GM18498 (cell line): ENCODE measurements around the gene RASL11B.
A peak's percentile ranks its signal among the peaks of the same experiment; 100 is the strongest.

Experiments used
- ATAC-seq: cut with Tn5 transposase; IDR thresholded peaks from one replicate; pipeline ENCODE4 v1.9.1; 2021; ENCODE audit warnings: mild to moderate bottlenecking, moderate library complexity; ENCODE audit not compliant: unreplicated experiment

Gene RASL11B

DNA sequence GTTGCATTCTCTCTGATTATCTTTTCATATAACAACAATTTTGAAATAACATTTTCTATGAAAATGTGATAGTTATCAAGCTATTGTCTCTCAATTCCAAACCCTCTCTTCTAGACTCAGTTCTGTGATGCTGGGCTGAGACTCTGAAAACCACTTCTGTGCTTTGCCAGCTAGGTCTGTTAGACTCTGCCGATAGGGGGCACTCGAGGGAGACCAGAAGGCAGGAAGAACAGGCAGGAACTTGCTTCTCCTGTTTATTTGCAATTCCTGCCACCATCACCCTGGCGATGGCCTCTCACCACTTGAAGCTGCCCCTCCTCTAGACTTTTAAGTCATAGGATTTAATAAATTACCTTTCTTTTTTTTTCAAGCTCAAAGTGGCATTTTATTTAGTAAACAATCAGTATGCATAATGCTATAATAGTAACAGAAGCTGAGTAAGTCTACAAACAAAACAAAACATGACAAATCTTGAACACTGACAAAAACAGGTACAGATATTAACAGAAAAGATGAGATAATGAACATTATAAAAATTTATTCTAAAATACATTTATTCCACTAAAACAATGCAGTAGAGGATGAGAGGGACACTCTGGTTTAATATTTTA, 49.7 kb downstream of the RASL11B start:
- peak; percentile 84 for ATAC-seq

GRCh38 chr4:52912608-52913007, 50.5 kb downstream of the RASL11B start:
- ATAC-seq = no peak

DNA sequence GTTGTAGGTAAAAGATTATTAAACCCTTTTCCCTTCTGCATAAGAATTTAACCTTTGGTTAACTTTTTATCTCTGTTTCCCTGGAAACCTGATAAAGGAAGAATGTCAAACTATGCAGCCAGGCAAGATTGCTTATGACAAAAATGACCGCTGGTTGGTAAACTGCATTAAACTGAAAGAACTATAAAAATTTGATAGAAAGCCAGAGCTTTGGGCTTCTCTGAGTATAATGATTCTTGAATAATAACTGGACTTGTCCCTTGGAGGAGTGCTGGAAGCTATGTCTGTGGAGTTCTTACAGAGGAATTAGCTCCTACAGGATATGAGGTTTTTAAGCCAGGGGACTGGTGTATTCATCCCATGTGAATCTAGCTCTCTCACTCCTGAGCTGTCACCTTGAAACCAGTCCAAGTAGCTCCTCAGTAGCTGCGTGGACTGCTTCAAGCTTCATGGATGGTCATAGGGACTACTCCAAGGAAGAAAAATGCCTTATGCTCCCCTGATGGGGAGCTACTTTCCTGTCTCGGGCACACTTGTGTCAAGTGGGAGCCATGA, 52.0 kb downstream of the RASL11B start:
- ATAC-seq = no peak

DNA sequence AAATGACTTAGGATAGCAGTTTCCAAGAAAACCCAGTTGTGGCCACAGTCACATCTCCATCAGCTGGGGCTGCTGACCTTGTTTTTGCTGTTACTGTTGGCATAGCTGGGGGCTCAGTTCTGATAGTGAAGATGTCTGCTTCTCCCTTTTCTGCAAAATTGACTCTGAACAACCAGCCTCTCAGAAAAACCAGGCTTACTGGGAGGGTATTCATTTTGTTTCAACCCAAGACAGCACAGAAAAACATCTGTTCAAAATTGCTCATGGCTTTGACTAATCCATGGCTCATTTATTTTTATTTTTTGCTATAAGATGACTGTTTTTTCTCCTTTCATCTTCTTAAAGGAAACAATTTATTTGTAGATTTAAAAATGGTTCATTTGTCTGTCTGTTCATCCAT, 53.1 kb downstream of the RASL11B start:
- ATAC-seq = no peak

DNA sequence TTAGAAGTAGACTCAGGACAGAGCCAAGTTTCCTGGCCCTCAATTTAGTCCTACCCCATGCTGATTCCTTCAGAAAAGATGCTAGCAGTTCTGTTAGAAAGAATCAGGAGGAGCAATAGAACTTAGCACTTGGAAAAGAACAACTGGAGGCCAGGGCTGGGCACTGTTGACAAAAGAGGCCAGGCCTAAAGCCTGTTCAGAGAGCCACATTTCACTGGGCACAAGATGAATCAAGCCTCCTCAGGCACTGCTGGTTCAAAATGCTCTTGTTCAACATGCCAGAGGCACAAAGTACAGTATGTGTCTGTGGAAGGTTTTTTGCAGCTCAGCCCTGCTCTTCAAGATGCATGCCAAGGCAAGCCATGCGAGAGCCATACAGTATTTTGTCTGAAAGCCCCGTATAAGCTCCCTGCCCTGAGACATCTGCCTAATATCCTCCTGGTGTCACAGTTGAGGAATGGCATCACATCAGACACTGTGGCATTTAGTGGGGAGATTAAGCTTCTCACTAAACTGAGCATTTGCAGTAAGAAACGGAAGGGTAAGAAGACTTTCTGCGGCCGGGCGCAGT, 53.7 kb downstream of the RASL11B start:
- no peak for ATAC-seq
